HG03565 (cell line): ENCODE results near the gene PIK3CB.
"Not testable (repeated sequence)": the region's sequence is repeated elsewhere in the genome, so short reads cannot be mapped to it uniquely, and the experiment has no call there.

ENCODE experiments used
- ATAC-seq: cut with Tn5 transposase; IDR thresholded peaks from one replicate; pipeline ENCODE4 v1.9.1; 2021; ENCODE audit warnings: mild to moderate bottlenecking, moderate library complexity; ENCODE audit not compliant: unreplicated experiment

Gene PIK3CB

GRCh38 chr3:138629526-138629925 is 205.2 kb downstream of the PIK3CB start:
- ATAC-seq: no peak

DNA sequence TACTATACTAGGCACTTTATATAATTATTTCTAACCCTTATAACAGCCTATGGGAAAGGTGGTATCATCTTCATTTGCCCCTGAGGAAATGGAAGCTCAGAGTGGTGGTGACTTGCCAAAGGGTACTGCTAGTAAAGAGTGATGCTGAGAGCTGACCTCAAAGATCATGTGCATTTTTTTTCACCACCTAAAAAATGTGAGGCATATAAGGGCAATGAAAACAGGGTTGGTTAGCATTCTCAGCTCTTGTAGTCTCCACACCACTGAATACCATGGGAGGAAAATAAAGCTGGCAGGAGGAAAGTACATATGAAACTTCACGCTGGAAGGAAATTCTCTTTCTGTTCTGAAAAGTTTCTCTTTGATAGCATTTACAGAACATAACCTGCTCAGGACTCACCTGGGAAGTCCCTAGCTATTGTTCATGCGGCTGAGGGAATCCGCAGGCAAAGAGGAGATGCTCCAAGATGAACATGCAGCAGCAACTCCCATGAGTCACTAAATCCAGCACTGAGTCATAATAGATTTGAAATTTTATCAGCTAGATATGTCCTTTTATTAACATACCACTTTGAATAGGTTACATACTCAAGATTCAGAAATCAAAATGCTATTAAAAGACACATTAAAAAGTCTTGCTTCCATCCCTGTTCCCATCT is 208.9 kb downstream of the PIK3CB start:
- ATAC-seq: no peak

GRCh38 chr3:138624518-138624917 is 210.2 kb downstream of the PIK3CB start:
- ATAC-seq: no peak

- ATAC-seq: no peak
Measured at GRCh38 chr3:138620431-138620830, 214.3 kb downstream of the PIK3CB start.

DNA sequence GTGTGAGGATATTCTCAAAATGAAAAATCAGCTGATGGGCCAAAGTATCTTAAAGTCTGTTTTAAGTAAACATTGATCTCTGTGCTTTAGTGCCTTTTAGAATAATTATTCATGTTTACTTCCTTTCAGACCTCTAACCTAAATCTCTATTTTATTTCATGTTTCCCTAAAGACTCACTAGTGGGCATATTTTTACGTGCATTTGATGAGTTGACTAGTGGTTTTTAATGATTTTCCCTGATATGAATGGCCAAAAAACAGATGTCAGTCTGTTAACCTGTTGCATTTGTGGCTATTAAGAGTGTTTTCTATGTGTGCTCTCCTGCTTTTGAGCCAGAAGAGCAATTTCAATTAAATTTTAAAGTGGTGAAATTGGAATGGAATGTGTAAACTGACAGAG is 219.3 kb downstream of the PIK3CB start:
- ATAC-seq: no peak

- ATAC-seq: no peak
Measured at GRCh38 chr3:138609898-138610266, 224.8 kb downstream of the PIK3CB start.

DNA sequence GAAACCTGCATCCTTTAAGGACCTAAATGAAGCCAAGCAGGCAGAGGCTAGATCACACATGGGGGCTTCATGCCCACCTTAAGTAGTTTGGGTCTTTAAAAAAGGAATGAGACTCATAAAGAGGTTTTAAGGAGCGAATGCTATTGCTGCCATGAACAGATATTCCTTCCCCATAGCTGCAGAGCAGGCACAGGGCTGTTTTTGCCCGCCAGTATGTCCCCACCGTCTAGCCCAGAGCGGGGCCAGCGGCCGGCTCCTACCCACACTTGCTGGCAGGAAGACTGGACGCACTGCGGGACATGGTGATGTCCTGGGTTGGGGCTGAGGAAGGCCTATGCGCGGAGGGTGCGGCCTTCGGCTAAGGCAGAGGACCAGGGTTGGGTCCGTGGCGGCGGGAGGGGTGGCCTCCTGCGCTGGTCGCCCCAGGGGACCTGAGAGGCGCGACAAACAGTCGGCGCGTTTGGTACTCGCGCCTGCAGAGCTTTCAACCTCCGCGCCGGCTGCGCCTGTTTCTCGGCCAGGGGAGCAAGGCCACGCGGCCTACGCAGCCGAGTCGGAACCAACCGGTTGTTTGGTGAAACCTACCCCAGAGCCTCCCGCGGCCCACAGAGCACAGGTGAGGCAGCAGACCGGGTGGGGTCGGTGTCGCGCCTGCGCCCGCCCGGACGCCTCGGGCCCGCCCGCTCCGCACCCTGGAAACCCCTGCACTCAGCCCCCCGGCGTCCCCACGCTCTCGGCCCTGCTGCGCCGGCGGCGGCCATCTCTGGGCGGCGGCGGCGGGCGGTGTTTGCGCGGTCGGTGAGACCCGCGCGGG is 226.2 kb downstream of the PIK3CB start, which contains the start of gene FAIM:
TSS of gene FAIM (plus strand) at position 450 of the 814 bp plus-strand sequence. CDS start 10,956 bp downstream, outside the sequence.
- ATAC-seq: peak; percentile 59

- ATAC-seq: not testable (repeated sequence)
Measured at GRCh38 chr3:138604106-138604595, 230.6 kb downstream of the PIK3CB start.
